Neural crest cell (in vitro differentiated cells): ENCODE data around the gene FAM81A. TPM values are rescaled to one million over a fixed set of nuclear protein-coding genes. Genes with fewer than 3 reads are reported as not detected.
"Not testable (repeated sequence)": the region's sequence is repeated elsewhere in the genome, so short reads cannot be mapped to it uniquely, and the experiment has no call there.

Source experiments
- DNase-seq: peaks from one replicate; pipeline ENCODE4 v3.0.0; 2021; ENCODE audit warnings: low read depth, mixed read lengths, low spot score
- H3K27ac Mint-ChIP-seq: one replicate; pipeline ENCODE4 v1.8.0; 2021; ENCODE audit warnings: mild to moderate bottlenecking, mixed read lengths; ENCODE audit not compliant: unreplicated experiment
- H3K27me3 Mint-ChIP-seq: 2 replicates; pipeline ENCODE4 v1.8.0; 2021; ENCODE audit warnings: low read depth, mild to moderate bottlenecking, mixed read lengths
- H3K36me3 Mint-ChIP-seq: 2 replicates; pipeline ENCODE4 v1.8.0; 2021; ENCODE audit warnings: low read depth, mild to moderate bottlenecking, mixed read lengths
- H3K4me1 Mint-ChIP-seq: 2 replicates; pipeline ENCODE4 v1.8.0; 2021; ENCODE audit warnings: mixed read lengths
- H3K4me3 Mint-ChIP-seq: one replicate; pipeline ENCODE4 v1.8.0; 2021; ENCODE audit warnings: mild to moderate bottlenecking, mixed read lengths
- H3K9me3 Mint-ChIP-seq: 2 replicates; pipeline ENCODE4 v1.8.0; 2021; ENCODE audit warnings: mixed read lengths
- CTCF ChIP-seq: fragments of 200-600 bp; sonication (generic); conservative IDR thresholded peaks from 2 replicates; pipeline ENCODE4 v1.5.0; 2021; ENCODE audit warnings: antibody characterized with exemption, mild to moderate bottlenecking
- total RNA-seq: library from RNA; stranded (reverse); gene quantifications from 2 replicates; pipeline ENCODE4 v1.2.1, GENCODE V29; 2021

The FAM81A gene
- total RNA-seq, 1 donor from 2014 or later, result 4.2 TPM

GRCh38 chr15:59519329-59519728, 81.3 kb downstream of the FAM81A start:
- H3K9me3 Mint-ChIP-seq, result no peaks in the 10 kb centered on the region
- H3K27ac Mint-ChIP-seq, result no peak overlapping the region
- no peaks in the 10 kb centered on the region for H3K36me3 Mint-ChIP-seq
- no peak for TF ChIP-seq CTCF
- peaks cover 4% of the 10 kb centered on the region for H3K4me1 Mint-ChIP-seq
- no peak for DNase-seq
- no peak overlapping the region for H3K4me3 Mint-ChIP-seq
- H3K27me3 Mint-ChIP-seq, result no peaks in the 10 kb centered on the region

GRCh38 chr15:59521443-59521842, 83.5 kb downstream of the FAM81A start:
- TF ChIP-seq CTCF, result no peak
- Mint-ChIP-seq H3K9me3 (no peaks in the 10 kb centered on the region), H3K27ac (no peak overlapping the region), H3K4me1 (peaks cover 6% of the 10 kb centered on the region), H3K4me3 (no peak overlapping the region), H3K27me3 (no peaks in the 10 kb centered on the region), H3K36me3 (no peaks in the 10 kb centered on the region)
- DNase-seq, result no peak

GRCh38 chr15:59522988-59523461, 85.0 kb downstream of the FAM81A start:
- DNase-seq, result no peak
- no peak for TF ChIP-seq CTCF
- Mint-ChIP-seq H3K27ac (no peak overlapping the region), H3K27me3 (no peaks in the 10 kb centered on the region), H3K4me3 (no peak overlapping the region), H3K36me3 (no peaks in the 10 kb centered on the region), H3K9me3 (no peaks in the 10 kb centered on the region), H3K4me1 (peaks cover 6% of the 10 kb centered on the region)

GRCh38 chr15:59523702-59524101, 85.7 kb downstream of the FAM81A start:
- no peaks in the 10 kb centered on the region for H3K36me3 Mint-ChIP-seq
- H3K27me3 Mint-ChIP-seq, result no peaks in the 10 kb centered on the region
- H3K4me3 Mint-ChIP-seq, result no peak overlapping the region
- H3K27ac Mint-ChIP-seq, result no peak overlapping the region
- peaks cover 6% of the 10 kb centered on the region for H3K4me1 Mint-ChIP-seq
- no peak for DNase-seq
- TF ChIP-seq CTCF, result no peak
- no peaks in the 10 kb centered on the region for H3K9me3 Mint-ChIP-seq

- no peak for TF ChIP-seq CTCF
- no peak for DNase-seq
- Mint-ChIP-seq H3K27me3 (no peaks in the 10 kb centered on the region), H3K36me3 (no peaks in the 10 kb centered on the region), H3K4me1 (peaks cover 6% of the 10 kb centered on the region), H3K4me3 (no peak overlapping the region), H3K27ac (peak overlapping the region; percentile 83), H3K9me3 (no peaks in the 10 kb centered on the region)
These were observed 86.3 kb downstream of the FAM81A start for GRCh38 chr15:59524331-59524731.

GRCh38 chr15:59526466-59526865, 88.5 kb downstream of the FAM81A start:
- not testable (repeated sequence) for H3K4me1 Mint-ChIP-seq

More at GRCh38 chr15:59526466-59526865, 88.5 kb downstream of the FAM81A start:
- not testable (repeated sequence) for DNase-seq, H3K27ac Mint-ChIP-seq, H3K27me3 Mint-ChIP-seq, H3K4me3 Mint-ChIP-seq, H3K9me3 Mint-ChIP-seq, H3K36me3 Mint-ChIP-seq
